Measurements from ENCODE around the gene DYNC1LI1. TPM values are rescaled to one million over a fixed set of nuclear protein-coding genes. Genes with fewer than 3 reads are reported as not detected.

The DYNC1LI1 gene
- total and polyA plus RNA-seq, 5 experiments from 2014 or later = 14.7 to 34.0 (median 22.7) TPM

DNA sequence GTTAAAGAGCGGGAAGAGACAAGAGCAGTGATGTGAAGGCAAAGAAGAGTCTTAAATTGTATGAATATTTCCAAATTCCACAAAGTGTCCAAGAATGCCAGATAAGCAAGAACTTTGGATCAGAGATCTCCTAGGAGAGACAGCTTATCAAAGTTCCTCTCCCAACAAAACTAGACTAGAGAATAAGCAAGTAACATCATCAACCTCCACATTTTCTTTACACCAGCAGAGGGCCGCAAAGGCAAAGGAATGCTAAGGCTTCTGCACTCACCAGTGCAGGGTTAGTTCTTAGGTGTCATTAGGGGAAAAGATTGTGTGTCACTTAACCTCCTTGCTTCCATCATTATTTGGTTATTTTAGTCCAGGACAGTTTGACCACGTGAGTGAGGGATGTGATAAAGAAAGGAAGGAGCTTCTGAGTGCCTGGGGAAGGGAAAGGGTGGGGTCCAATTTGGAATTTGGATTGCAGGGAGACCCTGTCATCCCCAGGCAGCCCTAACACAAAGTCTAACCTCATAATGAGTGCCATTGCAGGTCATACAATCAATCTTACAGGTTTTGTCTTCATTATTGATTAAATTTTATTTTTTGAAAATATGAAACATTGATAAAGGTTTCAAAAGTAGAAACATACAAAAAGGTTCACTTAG lies 60.5 kb downstream of the DYNC1LI1 start:
- H3K4me1 Mint-ChIP-seq = peaks cover 0 to 3% (median under 1%) of the 10 kb centered on the region in 4 donors
- DNase-seq (peak; percentile 31 to 80 (median 62)), ATAC-seq (peak; percentile 88 to 99)
- H3K36me3 Mint-ChIP-seq = no peaks in the 10 kb centered on the region
- POLR2A ChIA-PET = no interaction called here
- H3K9me3 Mint-ChIP-seq = no peaks in the 10 kb centered on the region
- H3K27me3 Mint-ChIP-seq = no peaks in the 10 kb centered on the region
- H3K27ac Mint-ChIP-seq = no peak overlapping the region
- no peak overlapping the region for H3K4me3 Mint-ChIP-seq

- H3K4me3 Mint-ChIP-seq = no peak overlapping the region
- no peak for ATAC-seq
- DNase-seq = no peak
- H3K27ac Mint-ChIP-seq = peak overlapping the region in 1 of 10 donors; percentile 17
- no peaks in the 10 kb centered on the region for H3K9me3 Mint-ChIP-seq
- POLR2A ChIA-PET = no interaction called here
- no peaks in the 10 kb centered on the region for H3K27me3 Mint-ChIP-seq
- peaks cover 0 to 3% (median 0%) of the 10 kb centered on the region in 4 donors for H3K4me1 Mint-ChIP-seq
- no peaks in the 10 kb centered on the region for H3K36me3 Mint-ChIP-seq
Measured at GRCh38 chr3:32508711-32509110, 61.9 kb downstream of the DYNC1LI1 start.

GRCh38 chr3:32506466-32506865 lies 64.2 kb downstream of the DYNC1LI1 start:
- Mint-ChIP-seq H3K27ac (no peak overlapping the region), H3K4me3 (no peak overlapping the region), H3K27me3 (no peaks in the 10 kb centered on the region), H3K9me3 (no peaks in the 10 kb centered on the region), H3K4me1 (peaks cover 9 to 14% (median 13%) of the 10 kb centered on the region in 4 donors), H3K36me3 (no peaks in the 10 kb centered on the region)
- no peak for ATAC-seq
- POLR2A ChIA-PET = no interaction called here
- DNase-seq = no peak

DNA sequence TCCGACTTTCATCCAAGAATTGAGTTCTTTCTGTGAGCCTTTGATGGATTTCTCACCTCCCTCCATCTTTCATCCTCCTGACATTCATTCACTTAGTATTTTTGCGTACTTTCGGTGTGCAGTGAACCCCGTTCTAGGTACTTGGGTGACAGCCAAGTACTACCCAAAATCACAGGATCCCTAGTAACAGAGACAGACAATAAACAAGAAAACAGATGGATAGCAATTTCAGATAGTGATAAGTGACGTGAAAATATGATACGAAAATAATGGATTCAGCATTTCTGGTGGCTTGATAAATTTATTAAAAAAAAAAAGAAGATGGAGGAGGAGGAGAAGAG lies 67.7 kb downstream of the DYNC1LI1 start:
- DNase-seq (no peak), ATAC-seq (peak; percentile 26 to 27)
- peak overlapping the region; percentile 80 to 100 (median 93) for H3K4me3 Mint-ChIP-seq
- H3K4me1 Mint-ChIP-seq = peaks cover 12 to 43% (median 36%) of the 10 kb centered on the region in 4 donors
- peaks cover 0 to 6% (median 0%) of the 10 kb centered on the region in 3 donors for H3K36me3 Mint-ChIP-seq
- no peaks in the 10 kb centered on the region for H3K27me3 Mint-ChIP-seq
- peak overlapping the region; percentile 90 to 97 (median 96) for H3K27ac Mint-ChIP-seq
- no peaks in the 10 kb centered on the region for H3K9me3 Mint-ChIP-seq
- POLR2A ChIA-PET = interaction anchor here (0.6 to 1.0 kb wide), 3 partner anchors 29 to 131 kb away, joined by 3 to 6 read pairs (median 3); no protein-coding TSS in a partner anchor

DNA sequence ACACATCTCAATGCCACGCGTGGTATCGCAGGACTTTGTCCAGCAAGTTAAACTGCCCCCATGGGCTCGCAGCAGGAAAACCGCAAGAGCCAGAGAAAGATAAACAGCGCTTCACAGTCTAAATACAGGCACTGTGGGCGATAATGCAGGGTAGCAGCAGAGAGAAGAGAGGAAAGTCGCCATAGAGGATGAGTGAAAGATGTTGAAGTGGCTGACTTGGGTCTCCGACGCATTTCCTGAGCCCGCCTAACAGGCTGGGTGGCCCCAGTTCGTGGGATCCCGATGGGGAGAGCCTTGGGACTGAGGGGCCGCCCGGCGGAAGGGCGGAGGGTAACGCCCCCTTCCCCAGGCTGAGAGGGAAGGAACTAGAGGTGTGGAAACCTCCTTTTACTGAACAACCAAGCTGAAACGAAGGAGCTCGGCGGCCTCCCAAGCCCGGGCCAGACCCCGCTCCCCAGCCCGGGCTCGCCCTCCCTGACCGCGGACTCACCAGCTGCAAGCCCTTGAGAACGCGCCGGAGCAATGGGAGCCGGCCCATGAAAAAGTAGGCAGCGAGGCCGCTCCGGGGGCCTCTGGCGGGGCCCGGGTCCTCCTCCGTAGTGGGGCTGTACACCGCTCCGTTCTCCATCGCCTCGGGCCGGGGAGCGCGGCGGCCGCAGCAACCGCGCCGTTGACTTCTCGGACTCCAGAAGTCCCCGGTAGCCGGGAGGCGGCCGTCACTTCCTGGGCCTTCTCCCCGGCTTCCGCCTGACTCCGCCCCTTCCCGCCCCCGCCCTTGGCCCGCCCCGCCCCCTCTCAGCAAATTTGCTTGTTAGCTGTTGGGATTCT lies 68.3 kb downstream of the DYNC1LI1 start, which contains the start of gene CMTM6:
Gene CMTM6, minus strand, starts transcription at position 735 of the 828 bp plus-strand sequence. Its CDS starts 107 bp downstream, at position 628.
- POLR2A ChIA-PET = interaction anchor here (0.6 to 1.1 kb wide), 5 partner anchors 29 to 131 kb away, joined by 3 to 6 read pairs (median 3); no protein-coding TSS in a partner anchor
- DNase-seq (peak; percentile 49 to 85 (median 72)), ATAC-seq (peak; percentile 75 to 80)
- Mint-ChIP-seq H3K4me3 (peak within 1 kb of the TSS; percentile 80 to 100 (median 93)), H3K36me3 (peaks cover 0 to 10% (median 0%) of the 10 kb centered on the region in 3 donors), H3K27ac (peak within 1 kb of the TSS; percentile 90 to 97 (median 96)), H3K4me1 (peaks cover 12 to 48% (median 36%) of the 10 kb centered on the region in 4 donors), H3K9me3 (no peaks in the 10 kb centered on the region), H3K27me3 (no peaks in the 10 kb centered on the region)

- Mint-ChIP-seq H3K9me3 (no peaks in the 10 kb centered on the region), H3K4me1 (peaks cover 12 to 50% (median 39%) of the 10 kb centered on the region in 4 donors)
- no peak for DNase-seq
Measured at GRCh38 chr3:32501783-32502117, 68.9 kb downstream of the DYNC1LI1 start.

GRCh38 chr3:32500880-32501782 lies 69.5 kb downstream of the DYNC1LI1 start:
- H3K27ac Mint-ChIP-seq = peak overlapping the region; percentile 47 to 97 (median 82)
- H3K9me3 Mint-ChIP-seq = no peaks in the 10 kb centered on the region
- H3K36me3 Mint-ChIP-seq = peaks cover 0 to 16% (median 4%) of the 10 kb centered on the region in 3 donors
- H3K4me1 Mint-ChIP-seq = peaks cover 15 to 56% (median 44%) of the 10 kb centered on the region in 4 donors
- ATAC-seq = no peak
- H3K4me3 Mint-ChIP-seq = peak overlapping the region; percentile 80 to 100 (median 93)
- POLR2A ChIA-PET = interaction anchor here (0.6 to 1.1 kb wide), 6 partner anchors 13 to 395 kb away, joined by 3 to 7 read pairs (median 3); no protein-coding TSS in a partner anchor
- no peaks in the 10 kb centered on the region for H3K27me3 Mint-ChIP-seq
- DNase-seq = no peak

More at GRCh38 chr3:32501783-32502117, 68.9 kb downstream of the DYNC1LI1 start:
- Mint-ChIP-seq H3K27ac (peak overlapping the region; percentile 90 to 97 (median 96)), H3K27me3 (no peaks in the 10 kb centered on the region), H3K36me3 (peaks cover 0 to 11% (median 1%) of the 10 kb centered on the region in 3 donors), H3K4me3 (peak overlapping the region; percentile 80 to 100 (median 93))
- ATAC-seq = peak in 1 of 2 donors; percentile 1
- POLR2A ChIA-PET = interaction anchor here (0.6 to 1.1 kb wide), 5 partner anchors 14 to 151 kb away, joined by 3 to 7 read pairs (median 4); no protein-coding TSS in a partner anchor

GRCh38 chr3:32500231-32500630 lies 70.4 kb downstream of the DYNC1LI1 start:
- POLR2A ChIA-PET = no interaction called here
- H3K27ac Mint-ChIP-seq = peak overlapping the region in 3 of 10 donors; percentile 16 to 31 (median 29)
- H3K4me3 Mint-ChIP-seq = peak overlapping the region in 7 of 10 donors; percentile 1 to 100 (median 80)
- no peaks in the 10 kb centered on the region for H3K27me3 Mint-ChIP-seq
- H3K9me3 Mint-ChIP-seq = no peaks in the 10 kb centered on the region
- no peak for DNase-seq
- H3K36me3 Mint-ChIP-seq = peaks cover 0 to 16% (median 5%) of the 10 kb centered on the region in 3 donors
- peaks cover 15 to 64% (median 49%) of the 10 kb centered on the region in 4 donors for H3K4me1 Mint-ChIP-seq
- ATAC-seq = no peak

GRCh38 chr3:32499585-32499984 lies 71.1 kb downstream of the DYNC1LI1 start:
- Mint-ChIP-seq H3K4me1 (peaks cover 15 to 68% (median 50%) of the 10 kb centered on the region in 4 donors), H3K27me3 (no peaks in the 10 kb centered on the region), H3K36me3 (peaks cover 0 to 16% (median 5%) of the 10 kb centered on the region in 3 donors), H3K9me3 (no peaks in the 10 kb centered on the region), H3K4me3 (no peak overlapping the region), H3K27ac (peak overlapping the region in 4 of 10 donors; percentile 11 to 31 (median 20))
- POLR2A ChIA-PET = no interaction called here
- ATAC-seq = no peak
- no peak for DNase-seq

- DNase-seq = no peak
- peak overlapping the region in 1 of 10 donors; percentile 31 for H3K27ac Mint-ChIP-seq
- no peak overlapping the region for H3K4me3 Mint-ChIP-seq
- no peaks in the 10 kb centered on the region for H3K27me3 Mint-ChIP-seq
- H3K9me3 Mint-ChIP-seq = no peaks in the 10 kb centered on the region
- POLR2A ChIA-PET = interaction anchor here (0.9 kb wide), 1 partner anchor 123 kb away, joined by 3 read pairs; no protein-coding TSS in a partner anchor
- peaks cover 0 to 16% (median 5%) of the 10 kb centered on the region in 3 donors for H3K36me3 Mint-ChIP-seq
- ATAC-seq = no peak
- peaks cover 15 to 68% (median 50%) of the 10 kb centered on the region in 4 donors for H3K4me1 Mint-ChIP-seq
Measured at GRCh38 chr3:32498992-32499391, 71.7 kb downstream of the DYNC1LI1 start.

DNA sequence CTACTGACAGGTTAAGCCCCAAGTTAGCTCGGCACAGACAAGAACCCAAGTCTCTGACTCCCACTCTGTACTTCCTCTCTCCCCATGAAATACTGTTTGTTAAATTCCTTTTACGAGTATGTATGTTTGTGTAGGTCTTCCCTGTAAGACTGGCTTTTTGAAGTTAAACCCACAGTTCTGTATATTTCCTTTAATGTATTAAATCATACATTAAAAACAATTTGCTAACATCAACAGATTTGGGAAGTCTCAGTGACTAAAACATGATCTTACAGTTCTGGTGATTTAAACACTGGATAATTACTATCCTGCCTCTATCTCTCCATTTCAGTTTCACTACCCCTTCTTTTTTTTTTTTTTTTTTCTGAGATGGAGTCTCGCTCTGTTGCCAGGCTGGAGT lies 72.4 kb downstream of the DYNC1LI1 start:
- Mint-ChIP-seq H3K4me3 (peak overlapping the region in 1 of 10 donors; percentile 11), H3K27me3 (no peaks in the 10 kb centered on the region), H3K9me3 (no peaks in the 10 kb centered on the region), H3K27ac (peak overlapping the region in 3 of 10 donors; percentile 6 to 26 (median 22)), H3K4me1 (peaks cover 15 to 67% (median 49%) of the 10 kb centered on the region in 4 donors), H3K36me3 (peaks cover 0 to 16% (median 5%) of the 10 kb centered on the region in 3 donors)
- ATAC-seq (no peak), DNase-seq (no peak)
- POLR2A ChIA-PET = interaction anchor here (0.7 to 0.9 kb wide), 2 partner anchors 78 to 122 kb away, joined by 3 to 6 read pairs; no protein-coding TSS in a partner anchor

Measured in naive thymus-derived CD8-positive, alpha-beta T cell (primary cell).